Measurements from ENCODE around the gene DGCR6. TPM values are rescaled to one million over a fixed set of nuclear protein-coding genes. Genes with fewer than 3 reads are reported as not detected.
"Not testable (repeated sequence)": the region's sequence is repeated elsewhere in the genome, so short reads cannot be mapped to it uniquely, and the experiment has no call there.

DGCR6 gene
- total and polyA plus RNA-seq, 2 donors = 1.2 to 1.3 TPM

DNA sequence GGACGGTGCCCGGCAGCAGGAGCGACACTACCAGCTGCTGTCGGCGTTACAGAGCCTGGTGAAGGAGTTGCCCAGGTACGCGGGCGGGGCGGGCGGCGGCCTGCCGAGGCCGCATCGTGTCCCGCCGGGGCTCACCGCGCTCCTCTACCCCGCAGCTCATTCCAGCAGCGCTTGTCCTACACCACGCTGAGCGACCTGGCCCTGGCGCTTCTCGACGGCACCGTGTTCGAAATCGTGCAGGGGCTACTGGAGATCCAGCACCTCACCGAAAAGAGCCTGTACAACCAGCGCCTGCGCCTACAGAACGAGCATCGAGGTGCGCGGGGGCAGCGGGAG is 258 bp downstream of the DGCR6 start:
- H3K27ac ChIP-seq (ENCODE audit: low read depth in 1 of 2, low read length in 1 of 2); H3K36me3 ChIP-seq (ENCODE audit: control insufficient read depth in 2 of 2, insufficient read depth in 2 of 2, low read length in 1 of 2); H3K27me3 ChIP-seq (ENCODE audit: control insufficient read depth in 2 of 2, insufficient read depth in 1 of 2, low read length in 1 of 2); DNase-seq (ENCODE audit: low read depth in 6 of 9, low spot score in 9 of 9); H3K9me3 ChIP-seq (ENCODE audit: control insufficient read depth in 2 of 2, insufficient read depth in 1 of 2, low read length in 1 of 2); H3K4me3 ChIP-seq (ENCODE audit: low read length in 2 of 2); H3K4me1 ChIP-seq (ENCODE audit: control insufficient read depth in 2 of 2, insufficient read depth in 2 of 2, low read length in 2 of 2): not testable (repeated sequence)
- WGBS = no CpG with 5 or more reads among the region's 36 CpGs

DNA sequence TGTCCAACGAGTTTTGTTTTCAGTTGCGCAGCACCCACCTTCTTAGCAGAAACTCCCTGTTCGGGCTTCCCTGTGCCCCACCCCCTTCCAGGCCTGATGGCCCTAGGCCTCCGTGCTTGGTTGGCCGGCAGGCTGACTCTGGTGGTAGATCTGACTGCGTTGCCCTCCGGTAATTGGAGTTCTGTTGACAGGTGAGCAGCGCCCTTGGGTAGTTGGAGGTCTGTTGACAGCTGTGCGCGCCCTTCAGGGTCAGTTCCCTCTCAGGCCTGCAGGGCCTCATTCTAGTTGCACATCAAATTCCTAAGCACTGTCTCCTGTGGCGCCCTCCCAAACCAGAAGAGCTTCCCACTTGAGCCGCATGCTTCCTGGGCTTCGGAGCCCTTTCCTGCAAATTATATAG is 776 bp downstream of the DGCR6 start:
- Histone ChIP-seq H3K4me3 (ENCODE audit: low read length in 2 of 2) (no peak overlapping the region), H3K27ac (ENCODE audit: low read depth in 1 of 2, low read length in 1 of 2) (no peak overlapping the region), H3K4me1 (ENCODE audit: control insufficient read depth in 2 of 2, insufficient read depth in 2 of 2, low read length in 2 of 2) (no peaks in the 10 kb centered on the region), H3K36me3 (ENCODE audit: control insufficient read depth in 2 of 2, insufficient read depth in 2 of 2, low read length in 1 of 2) (no peaks in the 10 kb centered on the region), H3K27me3 (ENCODE audit: control insufficient read depth in 2 of 2, insufficient read depth in 1 of 2, low read length in 1 of 2) (no peaks in the 10 kb centered on the region), H3K9me3 (ENCODE audit: control insufficient read depth in 2 of 2, insufficient read depth in 1 of 2, low read length in 1 of 2) (no peaks in the 10 kb centered on the region)
- DNase-seq (ENCODE audit: low read depth in 6 of 9, low spot score in 9 of 9) = no peak
- 43% methylated on average over 7 of the region's 13 CpGs for WGBS

DNA sequence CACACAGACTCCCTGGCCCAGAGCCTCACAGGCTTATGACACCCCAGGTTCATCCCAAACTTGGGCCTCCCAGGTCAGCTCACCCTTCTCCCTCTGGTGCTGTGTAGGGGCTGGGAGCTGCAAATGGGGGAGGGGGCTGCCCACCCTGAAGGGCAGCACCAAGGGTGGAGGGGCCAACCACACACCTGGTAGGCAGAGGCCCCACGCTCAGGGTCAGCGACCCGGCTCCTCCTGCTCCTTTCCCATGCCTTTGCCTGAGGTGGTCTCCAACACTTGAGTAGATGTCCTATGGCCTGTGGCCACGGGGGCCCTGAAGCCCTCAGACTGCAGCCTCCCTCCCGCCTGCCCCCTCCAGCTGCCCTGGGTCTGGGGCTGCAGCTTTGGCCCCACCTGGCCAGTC is 3.4 kb downstream of the DGCR6 start:
- no peak for DNase-seq (ENCODE audit: low read depth in 6 of 9, low spot score in 9 of 9)
- Histone ChIP-seq H3K4me3 (ENCODE audit: low read length in 2 of 2) (no peak overlapping the region), H3K27me3 (ENCODE audit: control insufficient read depth in 2 of 2, insufficient read depth in 1 of 2, low read length in 1 of 2) (no peaks in the 10 kb centered on the region), H3K4me1 (ENCODE audit: control insufficient read depth in 2 of 2, insufficient read depth in 2 of 2, low read length in 2 of 2) (no peaks in the 10 kb centered on the region), H3K36me3 (ENCODE audit: control insufficient read depth in 2 of 2, insufficient read depth in 2 of 2, low read length in 1 of 2) (no peaks in the 10 kb centered on the region), H3K9me3 (ENCODE audit: control insufficient read depth in 2 of 2, insufficient read depth in 1 of 2, low read length in 1 of 2) (no peaks in the 10 kb centered on the region), H3K27ac (ENCODE audit: low read depth in 1 of 2, low read length in 1 of 2) (no peak overlapping the region)
- 100% methylated on average over 3 of the region's 5 CpGs for WGBS

DNA sequence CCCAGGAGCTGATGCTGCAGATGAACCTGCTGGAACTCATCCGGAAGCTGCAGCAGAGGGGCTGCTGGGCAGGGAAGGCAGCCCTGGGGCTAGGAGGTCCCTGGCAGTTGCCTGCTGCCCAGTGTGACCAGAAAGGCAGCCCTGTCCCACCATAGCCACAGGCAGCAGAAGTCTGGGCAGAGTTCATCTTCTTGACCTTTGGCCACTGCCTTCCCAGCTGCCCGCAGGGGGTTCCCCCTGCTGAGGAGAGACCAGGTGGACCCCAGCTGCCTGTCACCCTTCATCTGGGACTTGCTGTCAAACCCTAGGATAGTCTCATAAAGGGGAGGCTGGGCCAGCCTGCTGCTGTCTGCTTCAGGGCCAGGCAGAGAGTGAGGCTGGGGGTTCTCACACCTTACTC is 5.4 kb downstream of the DGCR6 start:
- H3K27me3 ChIP-seq (ENCODE audit: control insufficient read depth in 2 of 2, insufficient read depth in 1 of 2, low read length in 1 of 2); DNase-seq (ENCODE audit: low read depth in 6 of 9, low spot score in 9 of 9); H3K4me3 ChIP-seq (ENCODE audit: low read length in 2 of 2); H3K27ac ChIP-seq (ENCODE audit: low read depth in 1 of 2, low read length in 1 of 2); H3K4me1 ChIP-seq (ENCODE audit: control insufficient read depth in 2 of 2, insufficient read depth in 2 of 2, low read length in 2 of 2); H3K36me3 ChIP-seq (ENCODE audit: control insufficient read depth in 2 of 2, insufficient read depth in 2 of 2, low read length in 1 of 2); H3K9me3 ChIP-seq (ENCODE audit: control insufficient read depth in 2 of 2, insufficient read depth in 1 of 2, low read length in 1 of 2): not testable (repeated sequence)
- WGBS = no CpG with 5 or more reads among the region's 2 CpGs

DNA sequence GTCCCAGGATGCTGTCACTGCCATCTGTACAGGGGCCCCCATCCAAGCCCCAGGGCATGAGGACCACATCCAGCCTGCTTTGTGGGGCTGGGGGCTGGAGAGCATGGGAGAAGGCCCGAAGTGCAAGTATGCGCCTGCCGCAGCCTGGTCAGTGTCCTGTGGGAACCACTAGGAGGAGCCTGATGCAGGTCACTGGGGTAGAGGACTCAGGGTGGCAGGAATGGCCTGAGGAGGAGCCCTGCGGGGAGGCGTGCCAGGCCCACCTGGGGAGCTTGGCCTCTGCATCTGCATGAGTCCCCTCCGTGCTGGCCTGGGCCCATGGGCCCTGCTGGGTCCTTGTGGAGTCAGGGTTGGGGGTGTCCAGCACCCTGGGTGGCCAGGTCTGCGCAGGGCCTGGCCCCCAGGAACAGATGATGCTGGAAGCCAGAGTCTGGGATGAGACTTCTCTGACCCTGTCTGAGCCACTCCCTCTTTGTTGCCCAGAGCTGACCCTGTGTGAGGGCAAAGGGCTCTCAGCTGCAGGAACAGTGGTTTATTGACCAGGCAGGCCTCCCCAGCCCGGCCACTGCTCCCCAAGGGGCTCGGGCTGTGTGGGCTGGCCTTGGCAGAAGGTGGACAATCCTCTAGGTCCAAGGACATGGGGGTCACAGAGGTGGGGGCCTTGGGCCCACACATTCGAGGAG is 6.3 kb downstream of the DGCR6 start:
- H3K36me3 ChIP-seq (ENCODE audit: control insufficient read depth in 2 of 2, insufficient read depth in 2 of 2, low read length in 1 of 2); H3K27ac ChIP-seq (ENCODE audit: low read depth in 1 of 2, low read length in 1 of 2); H3K4me3 ChIP-seq (ENCODE audit: low read length in 2 of 2); H3K9me3 ChIP-seq (ENCODE audit: control insufficient read depth in 2 of 2, insufficient read depth in 1 of 2, low read length in 1 of 2); H3K4me1 ChIP-seq (ENCODE audit: control insufficient read depth in 2 of 2, insufficient read depth in 2 of 2, low read length in 2 of 2); H3K27me3 ChIP-seq (ENCODE audit: control insufficient read depth in 2 of 2, insufficient read depth in 1 of 2, low read length in 1 of 2); DNase-seq (ENCODE audit: low read depth in 6 of 9, low spot score in 9 of 9): not testable (repeated sequence)
- WGBS = no CpG with 5 or more reads among the region's 10 CpGs

DNA sequence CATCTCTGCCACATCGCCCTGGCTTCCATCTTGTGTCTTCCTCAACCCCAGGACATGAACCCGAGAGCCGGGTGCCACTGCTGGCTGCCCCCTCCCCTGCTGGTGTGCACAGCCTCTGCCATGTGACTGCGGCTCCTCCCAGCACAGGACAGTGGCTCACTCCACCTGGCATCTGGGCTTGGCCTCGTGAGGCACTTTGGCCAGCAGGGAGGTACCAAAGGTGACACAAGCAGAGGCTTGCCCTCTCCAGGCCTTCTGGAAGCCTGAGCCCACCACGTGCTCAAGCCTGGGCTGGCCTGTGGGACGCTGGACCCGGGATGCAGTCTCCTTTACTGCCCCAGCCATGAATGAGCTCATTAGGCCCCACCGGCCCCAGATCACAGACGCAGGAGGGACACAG is 8.4 kb downstream of the DGCR6 start:
- DNase-seq (ENCODE audit: low read depth in 6 of 9, low spot score in 9 of 9); H3K27ac ChIP-seq (ENCODE audit: low read depth in 1 of 2, low read length in 1 of 2); H3K9me3 ChIP-seq (ENCODE audit: control insufficient read depth in 2 of 2, insufficient read depth in 1 of 2, low read length in 1 of 2); H3K4me3 ChIP-seq (ENCODE audit: low read length in 2 of 2); H3K27me3 ChIP-seq (ENCODE audit: control insufficient read depth in 2 of 2, insufficient read depth in 1 of 2, low read length in 1 of 2); H3K36me3 ChIP-seq (ENCODE audit: control insufficient read depth in 2 of 2, insufficient read depth in 2 of 2, low read length in 1 of 2); H3K4me1 ChIP-seq (ENCODE audit: control insufficient read depth in 2 of 2, insufficient read depth in 2 of 2, low read length in 2 of 2): not testable (repeated sequence)
- WGBS = no CpG with 5 or more reads among the region's 10 CpGs

DNA sequence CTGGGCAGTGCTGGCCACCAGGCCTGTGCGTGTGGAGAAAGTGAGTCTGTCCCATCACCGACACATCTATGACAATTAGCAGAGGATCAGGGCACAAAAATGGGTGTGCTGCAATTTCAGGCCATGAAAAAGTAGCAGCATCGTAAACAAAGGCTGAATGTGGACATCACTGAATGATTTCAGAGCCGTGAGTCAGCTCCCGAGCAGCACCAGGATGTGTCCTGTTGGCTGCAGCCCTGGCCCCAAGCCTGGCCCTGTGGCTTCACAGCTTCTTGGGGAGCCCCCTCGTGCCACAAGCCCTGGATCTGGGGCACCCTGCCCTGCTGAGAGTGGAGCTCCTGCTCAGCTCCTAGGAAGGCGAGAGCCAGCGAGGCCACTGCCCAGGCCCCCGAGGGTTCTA is 9.4 kb downstream of the DGCR6 start:
- H3K9me3 ChIP-seq (ENCODE audit: control insufficient read depth in 2 of 2, insufficient read depth in 1 of 2, low read length in 1 of 2); H3K4me3 ChIP-seq (ENCODE audit: low read length in 2 of 2); H3K27ac ChIP-seq (ENCODE audit: low read depth in 1 of 2, low read length in 1 of 2); DNase-seq (ENCODE audit: low read depth in 6 of 9, low spot score in 9 of 9); H3K4me1 ChIP-seq (ENCODE audit: control insufficient read depth in 2 of 2, insufficient read depth in 2 of 2, low read length in 2 of 2); H3K27me3 ChIP-seq (ENCODE audit: control insufficient read depth in 2 of 2, insufficient read depth in 1 of 2, low read length in 1 of 2); H3K36me3 ChIP-seq (ENCODE audit: control insufficient read depth in 2 of 2, insufficient read depth in 2 of 2, low read length in 1 of 2): not testable (repeated sequence)
- no CpG with 5 or more reads among the region's 9 CpGs for WGBS

DNA sequence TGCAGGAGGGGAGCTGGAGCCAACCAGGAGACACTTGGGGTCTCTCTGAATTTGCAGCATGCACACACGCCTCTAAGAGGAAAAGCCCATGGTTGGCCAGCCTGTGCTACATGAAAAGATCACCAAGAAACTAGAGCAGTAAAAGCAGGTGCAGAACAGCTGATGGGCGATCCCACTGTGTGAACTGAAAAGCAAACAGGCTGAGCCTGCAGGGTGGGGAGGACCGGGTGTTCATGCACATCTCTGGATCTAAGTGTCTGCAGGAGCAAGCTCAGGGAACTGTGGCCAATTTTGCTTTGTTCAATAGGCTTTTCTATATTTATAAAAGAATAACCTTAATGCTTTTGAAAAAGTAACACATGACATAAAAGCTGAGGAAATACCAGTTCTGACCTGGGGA is 11.7 kb downstream of the DGCR6 start:
- H3K4me3 ChIP-seq (ENCODE audit: low read length in 2 of 2); H3K27ac ChIP-seq (ENCODE audit: low read depth in 1 of 2, low read length in 1 of 2); H3K27me3 ChIP-seq (ENCODE audit: control insufficient read depth in 2 of 2, insufficient read depth in 1 of 2, low read length in 1 of 2); H3K9me3 ChIP-seq (ENCODE audit: control insufficient read depth in 2 of 2, insufficient read depth in 1 of 2, low read length in 1 of 2); H3K4me1 ChIP-seq (ENCODE audit: control insufficient read depth in 2 of 2, insufficient read depth in 2 of 2, low read length in 2 of 2); DNase-seq (ENCODE audit: low read depth in 6 of 9, low spot score in 9 of 9); H3K36me3 ChIP-seq (ENCODE audit: control insufficient read depth in 2 of 2, insufficient read depth in 2 of 2, low read length in 1 of 2): not testable (repeated sequence)
- 87% methylated on average over 1 of the region's 3 CpGs for WGBS

DNA sequence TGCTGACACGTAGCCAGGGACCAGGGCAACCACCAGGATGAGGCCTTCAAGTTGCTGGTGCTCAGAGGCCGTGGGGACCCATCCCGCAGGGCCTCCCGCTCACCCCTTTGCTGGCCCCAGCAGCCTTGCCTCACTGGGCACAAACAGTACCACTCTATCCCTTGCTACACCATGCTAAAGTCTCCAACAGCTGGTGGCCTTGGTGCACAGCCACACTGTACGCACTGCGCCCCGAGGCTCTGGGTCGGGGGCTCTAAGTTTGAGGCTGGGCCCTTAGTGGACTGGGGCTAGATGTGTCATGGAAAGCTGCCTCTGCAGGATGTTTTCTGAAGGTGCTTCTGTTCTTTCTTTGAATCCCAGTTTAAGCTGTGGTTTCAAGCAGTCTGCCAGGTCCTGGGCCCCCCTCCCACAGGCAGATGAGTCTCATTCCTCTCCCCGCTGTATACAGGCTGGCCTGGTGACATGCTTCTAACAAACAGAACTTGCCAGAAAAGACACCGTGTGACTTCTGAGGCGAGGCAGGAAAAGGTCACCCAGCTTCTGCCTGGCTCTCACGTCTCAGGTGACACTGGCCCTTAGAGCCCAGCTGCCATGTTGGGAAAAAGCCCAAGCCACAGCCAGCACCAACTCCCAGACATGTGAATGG is 14.3 kb downstream of the DGCR6 start:
- DNase-seq (ENCODE audit: low read depth in 6 of 9, low spot score in 9 of 9); H3K36me3 ChIP-seq (ENCODE audit: control insufficient read depth in 2 of 2, insufficient read depth in 2 of 2, low read length in 1 of 2); H3K4me1 ChIP-seq (ENCODE audit: control insufficient read depth in 2 of 2, insufficient read depth in 2 of 2, low read length in 2 of 2); H3K27me3 ChIP-seq (ENCODE audit: control insufficient read depth in 2 of 2, insufficient read depth in 1 of 2, low read length in 1 of 2); H3K4me3 ChIP-seq (ENCODE audit: low read length in 2 of 2); H3K9me3 ChIP-seq (ENCODE audit: control insufficient read depth in 2 of 2, insufficient read depth in 1 of 2, low read length in 1 of 2); H3K27ac ChIP-seq (ENCODE audit: low read depth in 1 of 2, low read length in 1 of 2): not testable (repeated sequence)
- no CpG with 5 or more reads among the region's 12 CpGs for WGBS
